PC-9 (cell line): ENCODE results near the gene TMEM60. TPM values are rescaled to one million over a fixed set of nuclear protein-coding genes. Genes with fewer than 3 reads are reported as not detected.

Experiments used
- BruUV-seq: library from RNA; stranded (reverse); fragments of 400-500 nt; replicated peaks from 2 replicates; lab custom pipeline; 2021; lab: Mats Ljungman, UMichigan
- CTCF ChIA-PET: fragments of 300-600 bp; sonication (Branson Sonifier 250); formaldehyde crosslinking; loops from one replicate; lab custom pipeline; 2022; ENCODE audit warnings: antibody characterized with exemption; lab: Charles Lee
- POLR2A ChIA-PET: fragments of 300-600 bp; sonication (Branson Sonifier 250); formaldehyde crosslinking; loops from one replicate; lab custom pipeline; 2022; ENCODE audit warnings: antibody characterized with exemption; ENCODE audit not compliant: unreplicated experiment; lab: Charles Lee
- DNase-seq, 2 experiments: peaks; one replicate each; pipeline versions ENCODE4 v3.0.0 to v3.0.0-alpha.2; 2015 to 2022; ENCODE audit warnings: mixed read lengths in 1 of 2
- H2AFZ ChIP-seq: fragments of 200-600 bp; sonication (generic); 2 replicates; pipeline ENCODE4 v1.8.1; 2017; ENCODE audit warnings: antibody characterized with exemption
- H3F3A ChIP-seq: fragments of 200-600 bp; sonication (generic); 2 replicates; pipeline ENCODE4 v1.8.1; 2017; ENCODE audit warnings: antibody characterized with exemption, mild to moderate bottlenecking, low read depth; ENCODE audit not compliant: insufficient read depth
- H3K27ac ChIP-seq: fragments of 200-600 bp; sonication (generic); 2 replicates; pipeline ENCODE4 v1.6.1; 2016; ENCODE audit warnings: mixed run types
- H3K27me3 ChIP-seq: fragments of 200-600 bp; sonication (generic); 2 replicates; pipeline ENCODE4 v1.6.1; 2016; ENCODE audit warnings: low read depth, mixed run types; ENCODE audit not compliant: insufficient read depth
- H3K36me3 ChIP-seq: fragments of 200-600 bp; sonication (generic); 2 replicates; pipeline ENCODE4 v1.6.1; 2016; ENCODE audit warnings: low read depth, mixed run types
- H3K4me1 ChIP-seq: fragments of 200-600 bp; sonication (generic); replicated peaks from 2 replicates; pipeline ENCODE4 v1.6.1; 2016; ENCODE audit warnings: mixed run types; ENCODE audit not compliant: insufficient read depth
- H3K4me2 ChIP-seq: fragments of 200-600 bp; sonication (generic); 2 replicates; pipeline ENCODE4 v1.6.1; 2017; ENCODE audit warnings: mixed run types
- H3K4me3 ChIP-seq: fragments of 200-600 bp; sonication (generic); 2 replicates; pipeline ENCODE4 v1.6.1; 2016; ENCODE audit warnings: mixed run types
- H3K79me2 ChIP-seq: fragments of 200-600 bp; sonication (generic); 2 replicates; pipeline ENCODE4 v1.6.1; 2017; ENCODE audit warnings: low read depth, mixed run types
- H3K9me2 ChIP-seq: fragments of 200-600 bp; sonication (generic); 2 replicates; pipeline ENCODE4 v1.8.1; 2017; ENCODE audit warnings: mild to moderate bottlenecking; ENCODE audit not compliant: insufficient read depth
- H3K9me3 ChIP-seq: fragments of 200-600 bp; sonication (generic); 2 replicates; pipeline ENCODE4 v1.8.1; 2016; ENCODE audit warnings: low read depth; ENCODE audit not compliant: insufficient read depth
- H4K20me1 ChIP-seq: fragments of 200-600 bp; sonication (generic); 2 replicates; pipeline ENCODE4 v1.8.1; 2017; ENCODE audit not compliant: insufficient read depth
- EZH2 ChIP-seq: fragments of 200-600 bp; sonication (generic); IDR thresholded peaks from 2 replicates; pipeline ENCODE4 v1.8.0; 2017; ENCODE audit warnings: antibody characterized with exemption, low read depth
- intact Hi-C: fragments of 100-400 bp; cut with micrococcal nuclease; formaldehyde crosslinking; loops from one replicate; pipeline ENCODE4 v1.10.0; 2022; ENCODE audit not compliant: unreplicated experiment
- total RNA-seq: library from RNA; stranded (reverse); gene quantifications from 2 replicates; pipeline ENCODE4 v1.2.3, GENCODE V29; 2021
- TF ChIP-seq, protein P1 (sequence below): fragments of 200-600 bp; sonication (generic); conservative IDR thresholded peaks from 2 replicates; pipeline ENCODE4 v1.6.1; 2017; ENCODE audit warnings: mixed run types, antibody characterized with exemption, mild to moderate bottlenecking, moderate library complexity

Gene TMEM60
- total RNA-seq, 1 experiment from 2014 or later: 29.1 TPM

DNA sequence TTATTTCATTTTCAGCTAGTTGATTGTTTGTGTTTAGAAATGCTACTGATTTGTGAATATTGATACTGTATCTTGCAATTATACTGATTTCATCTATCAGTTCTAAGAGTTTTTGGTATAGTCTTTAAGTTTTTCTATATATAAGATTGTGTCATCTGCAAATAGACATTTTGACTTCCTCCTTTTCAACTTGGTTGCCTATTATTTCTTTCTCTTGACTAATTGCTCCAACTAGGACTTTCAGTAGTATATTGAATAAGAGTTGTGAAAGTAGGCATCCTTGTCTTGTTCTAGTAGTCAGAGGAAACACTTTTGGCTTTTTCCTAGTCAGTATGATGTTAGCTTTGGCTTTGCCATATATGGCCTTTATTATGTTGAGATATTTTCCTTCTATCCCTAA lies 20.8 kb upstream of the TMEM60 start:
- intact Hi-C loops: no loop called here
- Histone ChIP-seq H3K4me3 (no peak overlapping the region), H3F3A (no peaks in the 10 kb centered on the region), H3K27ac (no peak overlapping the region), H2AFZ (no peak overlapping the region), H3K9me2 (no peaks in the 10 kb centered on the region), H3K4me2 (no peak overlapping the region), H3K9me3 (peaks cover 20% of the 10 kb centered on the region), H4K20me1 (no peaks in the 10 kb centered on the region), H3K4me1 (no peaks in the 10 kb centered on the region), H3K27me3 (no peaks in the 10 kb centered on the region), H3K36me3 (no peaks in the 10 kb centered on the region), H3K79me2 (0 out of 2 replicates have a peak, but pooled peaks cover 7% of the 10 kb centered on the region)
- no TSS peak for BruUV-seq
- no peak for TF ChIP-seq EZH2
- TF ChIP-seq, protein P1, sequence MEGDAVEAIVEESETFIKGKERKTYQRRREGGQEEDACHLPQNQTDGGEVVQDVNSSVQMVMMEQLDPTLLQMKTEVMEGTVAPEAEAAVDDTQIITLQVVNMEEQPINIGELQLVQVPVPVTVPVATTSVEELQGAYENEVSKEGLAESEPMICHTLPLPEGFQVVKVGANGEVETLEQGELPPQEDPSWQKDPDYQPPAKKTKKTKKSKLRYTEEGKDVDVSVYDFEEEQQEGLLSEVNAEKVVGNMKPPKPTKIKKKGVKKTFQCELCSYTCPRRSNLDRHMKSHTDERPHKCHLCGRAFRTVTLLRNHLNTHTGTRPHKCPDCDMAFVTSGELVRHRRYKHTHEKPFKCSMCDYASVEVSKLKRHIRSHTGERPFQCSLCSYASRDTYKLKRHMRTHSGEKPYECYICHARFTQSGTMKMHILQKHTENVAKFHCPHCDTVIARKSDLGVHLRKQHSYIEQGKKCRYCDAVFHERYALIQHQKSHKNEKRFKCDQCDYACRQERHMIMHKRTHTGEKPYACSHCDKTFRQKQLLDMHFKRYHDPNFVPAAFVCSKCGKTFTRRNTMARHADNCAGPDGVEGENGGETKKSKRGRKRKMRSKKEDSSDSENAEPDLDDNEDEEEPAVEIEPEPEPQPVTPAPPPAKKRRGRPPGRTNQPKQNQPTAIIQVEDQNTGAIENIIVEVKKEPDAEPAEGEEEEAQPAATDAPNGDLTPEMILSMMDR: no peak
- ChIA-PET CTCF (no interaction called here), POLR2A (no interaction called here)
- DNase-seq: no peak

DNA sequence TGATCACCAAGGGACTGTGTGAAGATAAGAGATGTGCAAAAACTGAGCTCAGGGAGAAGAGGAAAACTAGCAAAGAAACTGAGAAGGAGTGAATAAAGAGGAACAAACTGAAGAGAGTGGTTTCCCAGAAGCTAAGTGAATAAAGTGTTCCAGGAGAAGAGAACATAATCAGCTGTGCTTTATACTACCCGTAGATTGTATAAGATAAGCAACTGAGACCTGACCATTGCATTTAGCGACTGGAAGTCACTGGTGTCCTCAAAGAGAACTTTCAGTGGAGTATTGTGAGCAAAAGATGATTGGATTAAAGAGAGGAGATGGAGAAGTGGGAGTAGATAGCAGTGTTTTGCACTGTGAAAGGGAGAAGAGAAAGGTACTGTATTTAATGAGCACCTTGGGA lies 14.9 kb upstream of the TMEM60 start:
- peaks cover 21% of the 10 kb centered on the region for H3K4me1 ChIP-seq
- peaks cover 17% of the 10 kb centered on the region; the same call in 1 of the 2 replicates for H3K79me2 ChIP-seq
- CTCF ChIA-PET: interaction anchor here (0.6 kb wide), 1 partner anchor 8 kb away, joined by 4 read pairs; no protein-coding TSS in a partner anchor
- intact Hi-C loops: no loop called here
- DNase-seq: no peak
- BruUV-seq: no TSS peak
- H4K20me1 ChIP-seq: no peaks in the 10 kb centered on the region
- no peak overlapping the region for H2AFZ ChIP-seq
- H3K4me3 ChIP-seq: no peak overlapping the region
- TF ChIP-seq EZH2: no peak
- TF ChIP-seq, protein P1: no peak
- H3K9me2 ChIP-seq: no peaks in the 10 kb centered on the region
- H3K27me3 ChIP-seq: no peaks in the 10 kb centered on the region
- no peaks in the 10 kb centered on the region; the same call in 1 of the 2 replicates for H3K9me3 ChIP-seq
- peaks cover 8% of the 10 kb centered on the region; the same call in 1 of the 2 replicates for H3F3A ChIP-seq
- H3K36me3 ChIP-seq: no peaks in the 10 kb centered on the region
- no peak overlapping the region for H3K4me2 ChIP-seq
- POLR2A ChIA-PET: interaction anchor here (0.6 kb wide), 1 partner anchor 318 kb away, joined by 4 read pairs; no protein-coding TSS in a partner anchor
- 0 out of 2 replicates have a peak overlapping the region, but pooled peaks have one; percentile 76 for H3K27ac ChIP-seq

DNA sequence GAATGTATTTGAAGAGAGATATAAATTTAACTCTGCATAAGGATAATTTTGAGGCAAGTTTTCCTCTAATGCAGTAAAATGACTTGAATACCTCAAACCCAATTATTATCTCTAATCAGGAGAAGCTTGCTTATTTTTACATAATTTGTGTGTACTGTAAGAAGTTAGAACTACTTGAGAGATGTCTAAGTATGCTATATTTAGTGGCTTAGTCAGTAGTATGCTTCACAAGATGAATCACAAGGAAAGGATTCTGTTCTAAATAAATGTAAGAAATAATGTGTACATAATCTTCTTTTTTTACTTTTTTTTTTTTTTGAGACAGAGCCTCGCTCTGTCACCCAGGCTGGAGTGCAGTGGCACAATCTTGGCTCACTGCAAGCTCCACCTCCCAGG lies 14.1 kb upstream of the TMEM60 start:
- TF ChIP-seq, protein P1: no peak
- H3K27ac ChIP-seq: peak overlapping the region; percentile 76
- no peaks in the 10 kb centered on the region for H3K36me3 ChIP-seq
- H3F3A ChIP-seq: peaks cover 8% of the 10 kb centered on the region; the same call in 1 of the 2 replicates
- POLR2A ChIA-PET: no interaction called here
- no peaks in the 10 kb centered on the region for H3K27me3 ChIP-seq
- no peaks in the 10 kb centered on the region for H3K9me2 ChIP-seq
- H4K20me1 ChIP-seq: no peaks in the 10 kb centered on the region
- intact Hi-C loops: loop anchor here (1.0 kb wide), 1 partner anchor 22 kb away; no protein-coding TSS in a partner anchor
- DNase-seq: peak in 1 of 2 experiments; percentile 73
- H3K79me2 ChIP-seq: peaks cover 17% of the 10 kb centered on the region; the same call in 1 of the 2 replicates
- CTCF ChIA-PET: interaction anchor here (1.0 to 1.3 kb wide), 2 partner anchors 14 to 23 kb away, joined by 3 read pairs; partner anchors contain the start of genes PHTF2 and TMEM60
- H2AFZ ChIP-seq: no peak overlapping the region
- peaks cover 21% of the 10 kb centered on the region for H3K4me1 ChIP-seq
- H3K4me2 ChIP-seq: peak overlapping the region; percentile 47
- no peaks in the 10 kb centered on the region; the same call in 1 of the 2 replicates for H3K9me3 ChIP-seq
- peak overlapping the region; percentile 7; the same call in 1 of the 2 replicates for H3K4me3 ChIP-seq
- BruUV-seq: TSS peak; percentile 35
